ENCODE data around the gene MAGEL2. TPM values are rescaled to one million over a fixed set of nuclear protein-coding genes. Genes with fewer than 3 reads are reported as not detected.
"Not testable (repeated sequence)": the region's sequence is repeated elsewhere in the genome, so short reads cannot be mapped to it uniquely, and the experiment has no call there.

Gene MAGEL2
- total RNA-seq, 1 experiment from 2014 or later = not detected

DNA sequence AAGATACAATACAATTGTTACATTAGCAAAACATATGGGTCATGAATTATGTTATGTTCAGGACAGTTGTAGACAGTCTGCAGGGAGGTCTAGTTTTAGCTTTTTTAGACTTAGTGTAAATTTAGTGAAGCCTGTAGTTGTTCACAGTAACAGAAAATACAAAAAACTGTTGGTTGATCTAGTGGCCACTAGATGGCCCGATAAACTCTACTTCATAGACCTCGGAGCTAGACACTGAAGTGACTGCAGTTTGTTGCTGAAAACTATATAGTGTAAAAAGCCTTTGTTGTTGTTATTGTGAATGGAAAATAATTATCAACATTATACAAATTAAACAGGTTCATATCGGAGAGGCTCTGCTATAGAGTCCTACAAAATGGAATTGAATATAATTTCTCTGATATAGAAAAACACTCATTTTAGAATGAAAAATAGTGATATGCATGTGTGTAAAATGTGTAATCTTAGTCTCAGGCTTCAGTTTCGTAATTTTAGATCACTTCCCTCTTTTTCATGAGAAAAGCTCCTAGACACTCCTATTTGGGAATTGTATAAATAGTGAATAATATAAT is 18.3 kb downstream of the MAGEL2 start:
- DNase-seq (ENCODE audit: low read depth) = peak; percentile 6

GRCh38 chr15:23628612-23629233 is 18.9 kb downstream of the MAGEL2 start:
- DNase-seq (ENCODE audit: low read depth) = no peak
- in situ Hi-C loops (cut with HindIII; ENCODE audit: low pct_unique_long_range_greater_than_20kb, low sequenced_read_pairs) = no loop called here

More for the DNA sequence above, 18.3 kb downstream of the MAGEL2 start:
- in situ Hi-C loops (cut with HindIII; ENCODE audit: low pct_unique_long_range_greater_than_20kb, low sequenced_read_pairs) = no loop called here

- no peak for DNase-seq (ENCODE audit: low read depth)
- in situ Hi-C loops (cut with HindIII; ENCODE audit: low pct_unique_long_range_greater_than_20kb, low sequenced_read_pairs) = no loop called here
These were observed 31.1 kb downstream of the MAGEL2 start for GRCh38 chr15:23616536-23616935.

DNA sequence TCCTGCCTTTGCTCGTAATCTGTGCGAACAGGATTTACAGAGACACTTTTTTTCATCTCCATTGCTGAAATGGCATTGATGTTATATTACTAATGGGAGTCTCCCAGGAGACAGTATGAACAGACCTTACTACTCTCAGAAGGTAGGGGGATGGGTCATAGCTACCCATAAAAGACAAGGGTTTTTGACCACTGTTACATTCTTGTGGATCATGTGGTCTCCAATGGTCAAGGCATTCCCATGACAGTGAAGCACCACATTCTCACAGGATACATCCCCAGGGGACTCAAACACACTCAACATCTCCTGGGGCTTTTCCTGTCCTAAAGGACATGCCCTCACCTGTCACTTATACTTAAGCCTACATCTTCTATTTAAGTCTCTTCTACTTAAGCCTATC is 41.4 kb downstream of the MAGEL2 start:
- DNase-seq (ENCODE audit: low read depth) = no peak

DNA sequence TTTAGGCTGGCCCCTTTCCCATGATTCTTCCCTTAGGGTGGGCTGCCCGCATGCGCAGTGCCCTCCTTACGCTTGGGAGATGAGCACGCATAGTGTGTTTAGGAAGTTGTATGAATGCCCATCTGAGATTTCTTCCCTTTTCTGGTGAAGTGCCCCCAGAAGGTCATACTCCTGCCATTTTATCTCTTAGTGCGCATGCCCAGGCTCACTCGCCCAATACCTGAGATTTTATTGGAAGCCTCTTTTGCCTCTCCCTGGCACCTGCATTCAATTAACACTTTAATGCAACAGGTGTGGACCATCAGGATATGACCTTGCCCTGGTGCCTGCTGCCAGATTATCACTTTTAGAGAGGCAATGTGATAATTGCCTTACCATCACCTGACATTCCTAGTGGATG is 45.5 kb downstream of the MAGEL2 start:
- no peak for DNase-seq (ENCODE audit: low read depth)
- in situ Hi-C loops (cut with HindIII; ENCODE audit: low pct_unique_long_range_greater_than_20kb, low sequenced_read_pairs) = no loop called here

More for the DNA sequence above, 41.4 kb downstream of the MAGEL2 start:
- in situ Hi-C loops (cut with HindIII; ENCODE audit: low pct_unique_long_range_greater_than_20kb, low sequenced_read_pairs) = no loop called here

DNA sequence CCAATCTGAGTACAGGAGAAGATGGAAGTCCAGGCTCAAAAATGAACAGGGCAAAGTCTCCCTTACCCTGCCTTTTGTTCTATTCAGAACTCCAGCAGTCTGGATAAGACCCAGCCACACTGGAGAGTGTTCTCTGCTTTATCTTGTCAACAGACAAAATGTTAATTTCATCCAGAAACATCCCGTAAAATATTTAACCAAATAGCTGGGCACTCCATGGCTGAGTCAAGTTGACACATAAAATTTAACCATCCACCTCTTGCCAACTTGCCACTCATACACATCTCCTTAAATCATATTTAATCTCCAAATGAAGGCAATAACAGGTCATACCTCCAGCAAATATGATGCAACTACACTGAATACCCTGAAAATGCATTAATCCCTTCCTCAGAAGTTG is 48.6 kb downstream of the MAGEL2 start:
- in situ Hi-C loops (cut with HindIII; ENCODE audit: low pct_unique_long_range_greater_than_20kb, low sequenced_read_pairs) = no loop called here
- DNase-seq (ENCODE audit: low read depth) = no peak

- in situ Hi-C loops (cut with HindIII; ENCODE audit: low pct_unique_long_range_greater_than_20kb, low sequenced_read_pairs); DNase-seq (ENCODE audit: low read depth): not testable (repeated sequence)
These were observed 50.4 kb downstream of the MAGEL2 start for GRCh38 chr15:23597278-23597677.

DNA sequence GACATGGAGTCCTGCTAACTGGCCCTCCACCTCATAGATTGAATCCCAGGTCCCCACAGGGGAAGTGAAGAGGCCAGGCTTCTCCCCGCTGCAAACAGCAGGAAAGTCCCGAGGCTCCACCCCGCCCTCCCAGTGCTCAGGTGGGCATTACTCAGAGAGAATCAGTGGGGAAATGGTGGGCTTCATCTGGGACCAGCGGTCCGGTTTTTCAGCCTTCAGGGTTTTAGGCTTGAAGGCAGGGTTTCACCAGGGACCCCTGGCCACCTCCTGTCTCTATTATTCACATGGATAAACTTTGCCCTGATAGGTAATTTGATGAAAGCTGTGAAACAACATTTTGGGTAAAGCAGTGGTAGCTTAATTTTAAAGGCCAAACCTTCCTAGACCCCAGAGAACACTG is 50.9 kb downstream of the MAGEL2 start:
- no peak for DNase-seq (ENCODE audit: low read depth)
- in situ Hi-C loops (cut with HindIII; ENCODE audit: low pct_unique_long_range_greater_than_20kb, low sequenced_read_pairs) = no loop called here

DNA sequence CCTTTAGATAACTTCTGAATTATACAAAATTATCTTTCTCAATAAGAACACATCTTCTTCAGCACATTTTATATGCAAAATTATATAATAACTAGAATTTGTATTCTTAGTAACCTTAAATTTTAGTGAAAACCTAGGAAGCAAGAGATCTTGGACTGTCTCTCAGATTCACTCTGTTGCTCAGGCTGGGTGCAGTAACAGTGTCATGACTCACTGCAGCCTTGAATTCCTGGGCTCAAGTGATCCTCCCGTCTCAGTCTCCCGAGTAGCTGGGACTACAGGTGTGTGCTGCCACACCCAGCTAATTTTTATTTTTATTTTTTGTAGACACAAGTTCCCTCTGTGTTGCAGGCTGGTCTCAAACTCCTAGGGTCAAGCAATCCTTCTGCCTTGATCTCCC is 52.3 kb downstream of the MAGEL2 start:
- no peak for DNase-seq (ENCODE audit: low read depth)
- in situ Hi-C loops (cut with HindIII; ENCODE audit: low pct_unique_long_range_greater_than_20kb, low sequenced_read_pairs) = no loop called here

DNA sequence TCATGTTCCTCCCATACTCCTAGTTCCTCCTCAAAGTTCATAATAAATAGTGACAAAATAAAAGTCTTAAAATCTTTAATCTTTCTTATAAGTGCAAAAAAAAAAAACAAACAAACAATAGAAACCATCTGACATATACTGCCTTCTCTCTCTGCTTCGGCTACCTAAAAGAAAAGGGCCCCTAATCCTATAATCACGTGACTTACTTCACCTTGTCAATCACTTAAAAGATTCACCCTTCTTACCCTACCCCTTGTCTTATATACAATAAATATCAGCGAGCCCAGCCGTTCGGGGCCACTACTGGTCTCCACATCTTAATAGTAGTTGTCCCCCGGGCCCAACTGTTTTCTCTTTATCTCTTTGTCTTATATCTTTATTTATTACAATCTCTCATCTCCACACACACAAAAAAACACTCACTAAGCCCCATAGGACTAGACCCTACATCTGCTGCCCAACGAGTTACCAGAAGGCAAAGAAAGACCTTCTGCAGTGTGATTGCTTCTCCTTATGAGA is 53.4 kb downstream of the MAGEL2 start:
- in situ Hi-C loops (cut with HindIII; ENCODE audit: low pct_unique_long_range_greater_than_20kb, low sequenced_read_pairs) = no loop called here
- DNase-seq (ENCODE audit: low read depth) = no peak

Other genes with a start within 250 kb of the MAGEL2 start
- gene GOLGA6L2, start 200.6 kb downstream of the MAGEL2 start, total RNA-seq (2014; rRNA removed; shearing (Covaris generic); ENCODE audit: low replicate concordance) = not detected in 2 replicates
- gene MKRN3, start 82.2 kb downstream of the MAGEL2 start, total RNA-seq (2014; rRNA removed; shearing (Covaris generic); ENCODE audit: low replicate concordance) = not detected in 2 replicates
- 65.3 and 98.8 TPM in 2 replicates for gene NDN, start 39.4 kb upstream of the MAGEL2 start, total RNA-seq (2014; rRNA removed; shearing (Covaris generic); ENCODE audit: low replicate concordance)

Data from Caki2 (cell line).